ENCODE data around the gene ACTN2.

The ACTN2 gene

GRCh38 chr1:236751935-236752334 is 65.6 kb downstream of the ACTN2 start (continued):
- TF ChIP-seq GLI2 (tag by site-specific recombination; IDR thresholded peaks at IDR 0.05; ENCODE audit: borderline replicate concordance, low read depth), result no peak
- TF ChIP-seq YY2 (tag by site-specific recombination; IDR thresholded peaks at IDR 0.05), result no peak

DNA sequence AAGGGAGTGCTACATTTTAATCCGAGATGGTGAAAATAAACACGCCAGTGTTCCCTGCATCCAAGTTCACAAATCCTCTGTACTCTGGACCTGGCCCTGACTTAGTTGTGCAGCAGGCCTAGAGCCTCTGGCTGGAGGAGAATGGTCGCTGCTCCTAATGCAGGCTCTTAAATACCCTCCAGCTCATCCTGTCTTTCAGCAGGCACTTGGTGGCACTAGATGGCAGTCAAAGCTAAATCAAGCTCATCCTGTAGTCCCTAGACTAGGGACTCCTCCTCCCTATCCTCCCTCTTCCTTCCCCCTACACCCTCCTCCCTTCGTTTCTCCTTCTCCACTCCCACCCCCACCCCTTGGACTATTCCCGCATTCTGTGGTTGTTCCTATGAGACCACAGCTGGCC is 67.2 kb downstream of the ACTN2 start:
- Histone ChIP-seq H3K4me1 (ENCODE audit: control insufficient read depth, insufficient read depth, low read length) (no peaks in the 10 kb centered on the region), H3K36me3 (ENCODE audit: control insufficient read depth in 2 of 2, insufficient read depth in 1 of 2, low read length in 2 of 2) (peaks cover 9 to 63% of the 10 kb centered on the region in 2 experiments; a peak in 2 of 3 replicates), H3K4me3 (ENCODE audit: low read depth, low read length) (no peak overlapping the region), H3K9me3 (ENCODE audit: control insufficient read depth, insufficient read depth, low read depth, low read length) (no peaks in the 10 kb centered on the region), H3K27ac (ENCODE audit: extremely low read depth, low read depth, low read length) (no peak overlapping the region)
- ChIA-PET POLR2A (interaction anchor here (1.5 kb wide), 1 partner anchor 42 kb away, joined by 3 read pairs; the partner anchor contains the start of gene MTR), CTCF (interaction anchor here (0.6 to 2.2 kb wide), 10 partner anchors 42 to 917 kb away, joined by 3 to 23 read pairs (median 3); partner anchors contain the start of gene MTR)
- no peak for TF ChIP-seq ZNF169 (tag by site-specific recombination; IDR thresholded peaks at IDR 0.05)
- TF ChIP-seq ZNF398 (tag by site-specific recombination; IDR thresholded peaks at IDR 0.05), result 0 out of 2 replicates have a peak, but pooled peaks have one; percentile 10
- 0 out of 2 replicates have a peak, but pooled peaks have one; percentile 41 for TF ChIP-seq ZBTB48 (tag by site-specific recombination; IDR thresholded peaks at IDR 0.05)
- TF ChIP-seq CTCF (tag by site-specific recombination; IDR thresholded peaks at IDR 0.05), result peak; percentile 84
- TF ChIP-seq ZNF830 (tag by site-specific recombination; IDR thresholded peaks at IDR 0.05; ENCODE audit: low read depth), result no peak
- no peak for TF ChIP-seq ZNF423 (tag by site-specific recombination; IDR thresholded peaks at IDR 0.05)
- TF ChIP-seq ZSCAN5A (tag by site-specific recombination; IDR thresholded peaks at IDR 0.05), result no peak
- peak; percentile 29; the same call in 1 of the 2 replicates for TF ChIP-seq WT1 (tag by site-specific recombination; IDR thresholded peaks at IDR 0.05)
- no peak for TF ChIP-seq ZBTB6 (tag by site-specific recombination; IDR thresholded peaks at IDR 0.05)
- TF ChIP-seq GLI2 (tag by site-specific recombination; IDR thresholded peaks at IDR 0.05; ENCODE audit: borderline replicate concordance, low read depth), result no peak
- no peak for TF ChIP-seq ZEB2 (tag by site-specific recombination; IDR thresholded peaks at IDR 0.05)
- TF ChIP-seq EGR2 (tag by site-specific recombination; IDR thresholded peaks at IDR 0.05; ENCODE audit: low read depth), result peak; percentile 44; the same call in 1 of the 2 replicates

- H3K27ac ChIP-seq (ENCODE audit: extremely low read depth, low read depth, low read length), result no peak overlapping the region
- peaks cover 9 to 63% of the 10 kb centered on the region in 2 experiments; a peak in 2 of 3 replicates for H3K36me3 ChIP-seq (ENCODE audit: control insufficient read depth in 2 of 2, insufficient read depth in 1 of 2, low read length in 2 of 2)
- TF ChIP-seq ZNF211 (tag by site-specific recombination; IDR thresholded peaks at IDR 0.05; ENCODE audit: low read depth) (no peak), EGR2 (tag by site-specific recombination; IDR thresholded peaks at IDR 0.05; ENCODE audit: low read depth) (peak; percentile 10; the same call in 1 of the 2 replicates)
- no peak overlapping the region for H3K4me3 ChIP-seq (ENCODE audit: low read depth, low read length)
- ChIA-PET CTCF (interaction anchor here (0.6 to 2.2 kb wide), 8 partner anchors 117 to 917 kb away, joined by 3 to 23 read pairs (median 4); no protein-coding TSS in a partner anchor), POLR2A (interaction anchor here (1.5 kb wide), 1 partner anchor 41 kb away, joined by 3 read pairs; the partner anchor contains the start of gene MTR)
- H3K9me3 ChIP-seq (ENCODE audit: control insufficient read depth, insufficient read depth, low read depth, low read length), result no peaks in the 10 kb centered on the region
- H3K4me1 ChIP-seq (ENCODE audit: control insufficient read depth, insufficient read depth, low read length), result no peaks in the 10 kb centered on the region
Observed at GRCh38 chr1:236753964-236754363, 67.7 kb downstream of the ACTN2 start.
